Heart left ventricle (tissue), 13 donors: Measurements from ENCODE around the gene PRKACA.

Experiments
- CTCF ChIP-seq, 12 donors: fragments of 200-600 bp; sonication (generic) in 4 of 12; IDR thresholded peaks; one replicate each; pipeline versions ENCODE4 v1.5.0 to v1.8.0; 2018 to 2022; ENCODE audit warnings: antibody characterized with exemption in 12 of 12, mild to moderate bottlenecking in 5 of 12
- POLR2A ChIP-seq, 2 donors: fragments of 450-650 bp; IDR thresholded peaks; one replicate each; pipeline ENCODE4 v1.6.1; 2017; ENCODE audit warnings: antibody characterized with exemption in 2 of 2, mild to moderate bottlenecking in 2 of 2, moderate library complexity in 2 of 2
- donor health status: ischemic (EF 13 %, LVEDD 7.1; RV severe dilation, severe dysfunction).
- donor health status: DM: no; HTN: yes; CAD: no.
- donor health status: DM: no; HTN: no; CAD: no.
- donor health status: ischemic (EF 25% LVEDD 6.9; RV normal size, moderate dysfunction).
- donor health status: ischemic (EF 25% LVEDD 5.7; RV mildly dilated, moderate dysfunction).
- donor health status: ischemic (EF 35%, LVEDD 5.7; RV mildly dilated, moderate dysfunction).
- donor health status: nonischemic (EF 11% LVEDD 7.7; RV severe dilation, severe dysfunction).
- donor health status: DM: yes; HTN: yes; CAD: no.
- donor health status: PGD.
- donor health status: ischemic (EF 29% LVEDD 5.4; RV normal size, mild dysfunction).
- donor health status: nonischemic (EF 23%, LVEDD 6.1; RV moderate dilation, normal function).

- TF ChIP-seq CTCF (IDR thresholded peaks at IDR 0.05) (no peak), POLR2A (IDR thresholded peaks at IDR 0.05) (no peak)
Measured at GRCh38 chr19:14138576-14139265, 21.2 kb upstream of the PRKACA start.
